Activated CD4-positive, CD25-positive, alpha-beta regulatory T cell treated with anti-CD3 and anti-CD28 coated beads, Interleukin-2, amount 50 U/mL, for 24 hours (primary cell): ENCODE results near the gene ZNF267.
"Not testable (repeated sequence)": the region's sequence is repeated elsewhere in the genome, so short reads cannot be mapped to it uniquely, and the experiment has no call there.

Experiments
- ATAC-seq, 2 donors: fragments of 150-1000 bp; cut with Tn5 transposase; one replicate each; pipeline ENCODE4 v1.10.0; 2021; ENCODE audit warnings: mild to moderate bottlenecking in 1 of 2, moderate library complexity in 1 of 2

ZNF267 gene

DNA sequence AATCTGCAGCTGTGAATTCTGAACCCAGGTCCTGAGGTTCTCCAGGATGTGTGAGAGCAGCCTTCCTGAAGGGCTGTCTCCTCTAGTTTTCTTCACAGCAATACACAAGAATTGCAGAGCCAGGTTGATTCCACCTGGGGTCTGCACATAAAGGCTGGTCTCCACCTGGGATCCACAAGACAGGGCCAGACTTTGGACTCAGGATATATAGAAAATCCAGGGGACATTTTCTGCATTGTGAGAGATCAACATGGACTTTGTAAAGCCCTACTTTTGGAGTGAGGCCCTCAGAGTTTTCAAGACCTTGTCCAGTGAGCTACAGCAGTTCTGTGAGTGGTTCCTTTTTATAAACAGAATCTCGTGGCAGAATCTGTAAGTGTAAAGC, 6.3 kb downstream of the ZNF267 start:
- ATAC-seq = no peak

DNA sequence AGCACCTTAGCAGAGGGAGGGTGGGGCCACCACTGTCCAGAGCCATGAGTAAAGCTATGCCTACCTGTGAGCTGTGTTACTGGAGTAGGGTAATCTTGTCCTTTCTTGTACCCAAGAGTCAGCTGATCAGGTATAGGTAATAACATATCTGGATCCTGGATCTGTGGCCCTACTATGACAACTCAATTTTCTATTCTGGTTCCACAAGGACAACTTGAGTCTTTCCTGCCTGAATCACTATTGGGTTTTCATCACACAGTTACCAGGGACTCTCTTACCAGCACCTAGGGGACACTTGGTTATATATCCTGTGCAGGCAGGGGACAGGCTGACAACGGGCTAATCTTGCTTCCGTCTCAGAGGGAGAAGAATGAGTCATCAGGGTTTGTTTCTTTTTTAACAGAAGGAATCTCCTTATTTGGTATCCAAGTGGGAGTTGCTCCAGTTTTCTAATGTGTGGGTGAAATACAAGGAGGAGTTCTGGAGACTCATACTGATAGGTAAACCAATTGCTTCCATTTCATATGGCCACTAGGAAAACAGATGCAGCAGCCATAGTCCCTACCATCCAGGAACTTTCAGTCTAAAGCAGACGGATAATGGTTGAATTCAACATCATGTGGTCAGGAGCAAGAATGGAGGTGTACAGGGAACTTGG, 6.8 kb downstream of the ZNF267 start:
- peak; percentile 33 to 57 for ATAC-seq

DNA sequence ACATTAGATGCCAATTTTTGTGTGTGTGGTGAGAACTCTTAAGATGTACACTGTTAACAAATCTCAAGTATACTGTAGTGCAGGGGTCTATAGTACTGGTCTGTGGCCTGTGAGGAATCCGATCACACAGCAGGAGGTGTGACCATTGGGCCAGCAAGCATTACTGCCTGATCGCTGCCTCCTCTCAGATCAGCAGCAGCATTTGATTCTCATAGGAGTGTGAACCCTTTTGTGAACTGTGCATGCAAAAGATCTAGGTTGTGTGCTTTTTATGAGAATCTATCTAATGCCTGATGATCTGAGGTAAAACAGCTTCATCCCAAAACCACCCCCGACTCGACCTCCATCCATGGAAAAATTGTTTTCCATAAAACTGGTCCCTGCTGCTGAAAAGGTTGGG, 12.6 kb downstream of the ZNF267 start:
- ATAC-seq = peak in 1 of 2 donors; percentile 16

DNA sequence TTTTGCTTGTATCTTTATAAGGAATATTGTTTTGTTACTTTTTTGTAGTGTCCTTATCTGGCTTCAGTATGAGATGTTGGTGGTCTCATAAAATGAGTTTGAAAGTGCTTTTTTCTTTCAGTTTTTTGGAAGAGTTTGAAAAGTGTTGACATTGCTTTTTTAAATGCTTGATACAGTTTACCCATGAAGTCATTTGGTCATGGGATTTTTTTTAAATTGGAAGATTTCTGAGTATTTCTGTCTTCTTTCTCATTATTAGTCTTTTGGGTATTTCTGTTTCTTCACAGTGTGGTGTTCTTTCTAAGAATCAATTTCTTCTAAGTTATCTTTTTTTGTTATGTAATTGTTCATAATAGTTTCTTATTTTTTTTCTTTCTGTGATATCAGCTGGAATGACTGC, 15.1 kb downstream of the ZNF267 start:
- ATAC-seq = peak; percentile 59 to 78

DNA sequence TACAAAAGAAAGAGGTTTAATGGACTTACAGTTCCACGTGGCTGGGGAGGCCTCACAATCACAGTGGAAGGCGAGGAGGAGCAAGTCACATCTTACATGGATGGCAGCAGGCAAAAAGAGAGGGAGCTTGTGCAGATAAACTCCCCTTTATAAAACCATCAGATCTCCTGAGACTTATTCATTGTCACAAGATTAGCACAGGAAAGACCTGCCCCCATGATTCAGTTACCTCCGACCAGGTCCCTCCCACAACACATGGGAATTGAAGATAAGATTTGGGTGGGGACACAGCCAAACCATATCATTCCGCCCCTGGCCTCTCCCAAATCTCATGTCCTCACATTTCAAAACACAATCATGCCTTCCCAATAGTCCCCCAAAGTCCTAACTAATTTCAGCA, 18.5 kb downstream of the ZNF267 start:
- ATAC-seq = not testable (repeated sequence)

DNA sequence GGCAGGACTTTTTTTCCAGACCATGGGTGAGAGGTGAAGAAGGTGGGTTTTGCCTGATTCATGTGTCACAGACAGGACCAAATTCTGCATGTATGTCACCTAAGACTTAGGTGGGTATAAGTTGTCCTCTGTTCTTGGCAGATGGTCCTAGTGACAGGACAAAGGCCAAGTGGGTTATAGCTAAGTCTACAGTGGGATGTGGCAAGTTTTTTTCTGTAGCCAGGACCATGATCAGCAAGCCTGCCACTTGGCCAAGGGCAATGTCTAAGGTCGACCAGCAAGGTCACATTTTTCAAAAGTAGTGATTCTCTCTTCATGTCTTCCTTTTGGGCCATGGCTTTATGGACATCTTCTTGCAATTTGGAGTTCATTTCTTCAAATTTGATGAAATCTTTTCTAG, 20.2 kb downstream of the ZNF267 start:
- no peak for ATAC-seq

DNA sequence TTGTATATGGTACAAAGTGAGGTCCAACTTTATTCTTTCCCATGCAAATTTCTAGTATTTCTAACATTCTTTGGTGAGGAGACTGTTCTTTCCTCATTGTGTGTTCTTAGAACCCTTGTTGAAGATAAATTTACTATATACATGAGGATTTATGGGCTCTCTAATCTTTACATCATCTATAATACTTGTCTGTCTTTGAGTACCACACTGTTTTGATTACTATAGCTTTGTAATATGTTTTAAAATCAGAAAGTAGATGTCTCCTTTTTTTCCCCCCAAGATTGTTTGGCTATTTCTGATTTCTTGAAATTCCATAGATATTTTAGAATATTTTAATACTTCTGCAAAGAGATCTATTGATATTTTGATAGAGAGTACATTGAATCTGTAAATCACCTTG, 23.7 kb downstream of the ZNF267 start:
- ATAC-seq = no peak

DNA sequence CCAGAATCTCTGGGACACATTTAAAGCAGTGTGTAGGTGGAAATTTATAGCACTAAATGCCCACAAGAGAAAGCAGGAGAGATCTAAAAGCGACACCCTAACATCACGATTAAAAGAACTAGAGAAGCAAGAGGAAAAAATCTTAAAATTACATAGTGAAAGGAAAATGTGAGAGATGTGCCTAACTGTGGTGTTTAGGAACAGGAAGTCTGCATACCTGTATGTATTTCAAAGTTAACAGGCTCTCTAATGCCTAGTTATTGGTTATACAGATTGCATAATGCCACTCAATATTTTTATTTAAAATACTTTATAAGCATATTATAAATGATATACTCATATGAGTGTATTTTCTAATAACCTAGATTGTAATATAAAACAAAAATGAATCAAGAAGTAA, 25.9 kb downstream of the ZNF267 start:
- ATAC-seq = no peak

DNA sequence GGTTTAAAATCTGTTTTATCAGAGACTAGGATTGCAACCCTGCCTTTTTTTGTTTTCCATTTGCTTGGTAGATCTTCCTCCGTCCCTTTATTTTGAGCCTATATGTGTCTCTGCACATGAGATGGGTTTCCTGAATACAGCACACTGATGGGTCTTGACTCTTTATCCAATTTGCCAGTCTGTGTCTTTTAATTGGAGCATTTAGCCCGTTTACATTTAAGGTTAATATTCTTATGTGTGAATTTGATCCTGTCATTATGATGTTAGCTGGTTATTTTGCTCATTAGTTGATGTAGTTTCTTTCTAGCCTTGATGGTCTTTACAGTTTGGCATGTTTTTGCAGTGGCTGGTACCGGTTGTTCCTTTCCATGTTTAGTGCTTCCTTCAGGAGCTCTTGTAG, 31.0 kb downstream of the ZNF267 start:
- not testable (repeated sequence) for ATAC-seq

DNA sequence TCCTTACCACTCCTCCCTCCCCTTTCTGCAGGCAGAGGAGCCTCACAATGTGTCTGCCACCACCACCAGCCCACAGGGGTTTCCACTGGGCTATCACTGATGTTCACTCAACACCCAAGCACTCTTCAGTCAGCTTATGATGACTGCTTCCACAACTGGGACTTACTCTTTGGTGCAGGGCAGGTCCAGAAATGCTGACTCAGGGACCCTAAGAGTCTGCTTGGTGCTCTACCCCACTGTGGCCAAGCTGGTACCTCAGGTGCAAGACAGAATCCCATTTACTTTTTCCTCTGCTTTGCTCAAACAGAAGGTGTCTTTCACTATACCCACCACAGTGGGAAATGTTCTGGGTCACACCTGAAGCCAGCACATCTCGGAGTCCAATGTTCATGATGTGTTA, 40.1 kb downstream of the ZNF267 start:
- no peak for ATAC-seq

DNA sequence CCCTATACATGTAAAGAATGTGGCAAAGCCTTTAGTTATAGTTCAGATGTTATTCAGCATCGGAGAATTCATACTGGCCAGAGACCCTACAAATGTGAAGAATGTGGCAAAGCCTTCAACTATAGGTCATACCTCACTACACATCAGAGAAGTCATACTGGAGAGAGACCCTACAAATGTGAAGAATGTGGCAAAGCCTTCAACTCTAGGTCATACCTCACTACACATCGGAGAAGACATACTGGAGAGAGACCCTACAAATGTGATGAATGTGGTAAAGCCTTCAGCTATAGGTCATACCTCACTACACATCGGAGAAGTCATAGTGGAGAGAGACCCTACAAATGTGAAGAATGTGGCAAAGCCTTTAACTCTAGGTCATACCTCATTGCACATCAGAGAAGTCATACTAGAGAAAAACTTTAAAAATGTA, 42.5 kb downstream of the ZNF267 start:
- no peak for ATAC-seq

DNA sequence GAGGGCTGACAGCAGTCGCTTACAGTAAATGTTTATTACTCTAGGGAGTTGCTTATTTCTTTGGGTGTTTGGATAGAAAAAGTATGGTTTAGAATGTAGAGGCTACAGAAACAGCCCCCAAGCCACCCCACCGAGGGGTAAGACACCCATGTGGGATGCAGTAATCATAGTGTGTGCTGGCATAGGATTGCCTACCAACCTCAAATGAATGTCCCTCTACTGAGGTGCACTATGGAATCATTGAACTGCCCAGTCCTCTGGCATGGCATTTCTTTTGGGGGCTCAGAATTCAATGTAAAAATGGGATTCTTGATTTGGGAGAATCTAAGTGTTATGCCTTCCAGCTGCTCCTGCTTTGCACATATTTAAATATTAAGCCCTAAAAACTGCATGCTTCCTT, 46.8 kb downstream of the ZNF267 start:
- no peak for ATAC-seq

DNA sequence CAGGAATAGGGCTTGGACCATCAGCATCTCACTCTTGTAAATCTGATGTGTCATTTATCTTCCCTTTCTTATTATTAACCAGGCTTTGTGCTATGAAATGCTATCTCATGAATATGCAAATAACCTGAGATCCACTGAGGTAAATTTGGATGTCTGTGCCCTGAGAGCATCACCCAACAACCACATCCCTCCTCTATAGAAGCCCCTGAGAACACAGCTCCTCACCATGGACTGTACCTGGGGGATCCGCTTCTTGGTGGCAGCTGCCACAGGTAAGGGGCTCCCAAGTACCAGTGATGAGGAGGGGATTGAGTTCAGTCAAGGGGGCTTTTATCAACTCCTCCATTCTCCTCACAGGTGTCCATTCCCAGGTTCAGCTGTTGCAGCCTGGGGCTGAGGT, 78.2 kb downstream of the ZNF267 start:
- peak in 1 of 2 donors; percentile 20 for ATAC-seq

DNA sequence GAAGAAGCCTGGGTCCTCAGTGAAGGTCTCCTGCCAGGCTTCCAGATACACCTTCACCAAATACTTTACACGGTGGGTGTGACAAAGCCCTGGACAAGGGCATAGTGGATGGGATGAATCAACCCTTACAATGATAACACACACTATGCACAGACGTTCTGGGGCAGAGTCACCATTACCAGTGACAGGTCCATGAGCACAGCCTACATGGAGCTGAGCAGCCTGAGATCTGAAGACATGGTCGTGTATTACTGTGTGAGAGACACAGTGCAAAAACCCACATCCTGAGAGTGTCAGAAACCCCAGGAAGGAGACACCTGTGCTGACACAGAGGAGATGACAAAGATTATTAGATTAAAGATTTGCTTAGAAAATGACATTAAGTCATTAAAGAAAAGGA, 78.6 kb downstream of the ZNF267 start:
- peak; percentile 82 to 88 for ATAC-seq

DNA sequence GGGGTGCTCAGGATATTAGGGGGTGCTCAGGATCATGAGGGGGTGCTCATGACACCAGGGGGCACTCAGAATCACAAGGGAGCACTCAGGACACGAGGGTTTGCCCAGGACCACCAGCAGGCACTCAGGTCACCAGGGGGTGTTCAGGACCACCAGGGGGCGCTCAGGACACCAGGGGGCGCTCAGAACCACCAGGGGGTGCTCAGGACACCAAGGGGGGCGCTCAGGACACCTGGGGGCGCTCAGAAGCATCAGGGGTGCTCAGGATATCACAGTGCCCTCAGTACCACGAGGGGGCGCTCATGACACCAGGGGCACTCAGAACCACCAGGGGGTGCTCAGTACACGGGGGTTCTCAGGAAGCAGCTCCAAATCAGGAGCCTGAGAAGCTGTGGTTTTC, 82.6 kb downstream of the ZNF267 start:
- not testable (repeated sequence) for ATAC-seq

DNA sequence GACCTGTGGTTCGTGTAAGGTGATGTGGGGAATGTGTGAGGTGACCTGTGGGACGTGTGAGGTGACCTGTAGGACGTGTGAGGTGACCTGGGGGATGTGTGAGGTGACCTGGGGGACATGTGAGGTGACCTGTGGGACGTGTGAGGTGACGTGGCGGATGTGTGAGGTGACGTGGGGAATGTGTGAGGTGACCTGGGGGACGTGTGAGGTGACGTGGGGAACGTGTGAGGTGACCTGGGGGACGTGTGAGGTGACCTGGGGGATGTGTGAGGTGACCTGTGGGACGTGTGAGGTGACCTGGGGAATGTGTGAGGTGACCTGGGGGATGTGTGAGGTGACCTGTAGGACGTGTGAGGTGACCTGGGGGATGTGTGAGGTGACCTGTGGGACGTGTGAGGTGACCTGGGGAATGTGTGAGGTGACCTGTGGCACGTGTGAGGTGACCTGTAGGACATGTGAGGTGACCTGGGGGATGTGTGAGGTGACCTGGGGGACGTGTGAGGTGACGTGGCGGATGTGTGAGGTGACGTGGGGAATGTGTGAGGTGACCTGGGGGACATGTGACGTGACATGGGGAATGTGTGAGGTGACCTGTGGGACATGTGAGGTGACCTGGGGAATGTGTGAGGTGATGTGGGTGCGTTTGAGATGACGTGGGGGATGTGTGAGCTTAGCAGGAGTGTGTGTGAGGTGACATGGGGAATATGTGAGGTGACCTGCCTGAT, 86.7 kb downstream of the ZNF267 start:
- ATAC-seq = not testable (repeated sequence)
